Type B pancreatic cell (in vitro differentiated cells): ENCODE data around the gene DLST. TPM values are rescaled to one million over a fixed set of nuclear protein-coding genes. Genes with fewer than 3 reads are reported as not detected.

ENCODE experiments used
- DNase-seq: peaks from one replicate; pipeline ENCODE4 v3.0.0; 2021; ENCODE audit warnings: mixed read lengths; ENCODE audit not compliant: unreplicated experiment; ENCODE audit errors: extremely low spot score
- H3K27ac Mint-ChIP-seq: 2 replicates; pipeline ENCODE4 v1.8.0; 2021; ENCODE audit warnings: mild to moderate bottlenecking, mixed read lengths
- H3K27me3 Mint-ChIP-seq: 2 replicates; pipeline ENCODE4 v1.8.0; 2021; ENCODE audit warnings: mixed read lengths
- H3K36me3 Mint-ChIP-seq: 2 replicates; pipeline ENCODE4 v1.8.0; 2021; ENCODE audit warnings: mixed read lengths
- H3K4me1 Mint-ChIP-seq: one replicate; pipeline ENCODE4 v1.8.0; 2021; ENCODE audit warnings: mixed read lengths; ENCODE audit not compliant: unreplicated experiment
- H3K4me3 Mint-ChIP-seq: 2 replicates; pipeline ENCODE4 v1.8.0; 2021; ENCODE audit warnings: mild to moderate bottlenecking, mixed read lengths
- H3K9me3 Mint-ChIP-seq: 2 replicates; pipeline ENCODE4 v1.8.0; 2021; ENCODE audit warnings: mixed read lengths
- CTCF ChIP-seq: fragments of 200-600 bp; sonication (generic); conservative IDR thresholded peaks from 2 replicates; pipeline ENCODE4 v1.5.0; 2021; ENCODE audit warnings: antibody characterized with exemption, mild to moderate bottlenecking
- total RNA-seq: library from RNA; stranded (reverse); gene quantifications from 2 replicates; pipeline ENCODE4 v1.2.1, GENCODE V29; 2021; ENCODE audit warnings: low replicate concordance

Gene DLST
- total RNA-seq, 1 donor from 2014 or later, result 97.2 TPM

GRCh38 chr14:74846168-74846567, 35.5 kb upstream of the DLST start:
- Mint-ChIP-seq H3K4me3 (peak overlapping the region; percentile 46), H3K36me3 (no peaks in the 10 kb centered on the region), H3K27me3 (no peaks in the 10 kb centered on the region), H3K4me1 (peaks cover 34% of the 10 kb centered on the region), H3K9me3 (no peaks in the 10 kb centered on the region), H3K27ac (peak overlapping the region; percentile 1)
- DNase-seq, result no peak
- TF ChIP-seq CTCF, result no peak

- Mint-ChIP-seq H3K27me3 (no peaks in the 10 kb centered on the region), H3K36me3 (no peaks in the 10 kb centered on the region), H3K4me3 (no peak overlapping the region), H3K9me3 (no peaks in the 10 kb centered on the region), H3K4me1 (peaks cover 34% of the 10 kb centered on the region), H3K27ac (no peak overlapping the region)
- DNase-seq, result no peak
- TF ChIP-seq CTCF, result no peak
Observed at GRCh38 chr14:74846968-74847665, 34.6 kb upstream of the DLST start.

GRCh38 chr14:74848768-74849167, 32.9 kb upstream of the DLST start:
- no peaks in the 10 kb centered on the region for H3K36me3 Mint-ChIP-seq
- peaks cover 35% of the 10 kb centered on the region for H3K4me1 Mint-ChIP-seq
- no peaks in the 10 kb centered on the region for H3K9me3 Mint-ChIP-seq
- no peaks in the 10 kb centered on the region for H3K27me3 Mint-ChIP-seq
- no peak overlapping the region for H3K27ac Mint-ChIP-seq
- no peak for DNase-seq
- TF ChIP-seq CTCF, result no peak
- H3K4me3 Mint-ChIP-seq, result no peak overlapping the region

- Mint-ChIP-seq H3K27me3 (no peaks in the 10 kb centered on the region), H3K36me3 (no peaks in the 10 kb centered on the region), H3K4me1 (peaks cover 18% of the 10 kb centered on the region), H3K4me3 (no peak overlapping the region), H3K27ac (peak overlapping the region; percentile 12), H3K9me3 (no peaks in the 10 kb centered on the region)
- no peak for DNase-seq
- no peak for TF ChIP-seq CTCF
Observed at GRCh38 chr14:74852922-74853530, 28.7 kb upstream of the DLST start.

GRCh38 chr14:74853581-74853980, 28.1 kb upstream of the DLST start:
- no peaks in the 10 kb centered on the region for H3K36me3 Mint-ChIP-seq
- no peak for DNase-seq
- no peak for TF ChIP-seq CTCF
- H3K27me3 Mint-ChIP-seq, result no peaks in the 10 kb centered on the region
- H3K27ac Mint-ChIP-seq, result peak overlapping the region; percentile 21
- H3K9me3 Mint-ChIP-seq, result no peaks in the 10 kb centered on the region
- no peak overlapping the region for H3K4me3 Mint-ChIP-seq
- H3K4me1 Mint-ChIP-seq, result peaks cover 18% of the 10 kb centered on the region
